Superior temporal gyrus (tissue), 1 donor: ENCODE results near the gene STPG4.
"Not testable (repeated sequence)": the region's sequence is repeated elsewhere in the genome, so short reads cannot be mapped to it uniquely, and the experiment has no call there.

Experiments
- DNase-seq: peaks from one replicate; pipeline ENCODE4 v3.0.0-alpha.2; 2016; ENCODE audit errors: extremely low spot score

The STPG4 gene

DNA sequence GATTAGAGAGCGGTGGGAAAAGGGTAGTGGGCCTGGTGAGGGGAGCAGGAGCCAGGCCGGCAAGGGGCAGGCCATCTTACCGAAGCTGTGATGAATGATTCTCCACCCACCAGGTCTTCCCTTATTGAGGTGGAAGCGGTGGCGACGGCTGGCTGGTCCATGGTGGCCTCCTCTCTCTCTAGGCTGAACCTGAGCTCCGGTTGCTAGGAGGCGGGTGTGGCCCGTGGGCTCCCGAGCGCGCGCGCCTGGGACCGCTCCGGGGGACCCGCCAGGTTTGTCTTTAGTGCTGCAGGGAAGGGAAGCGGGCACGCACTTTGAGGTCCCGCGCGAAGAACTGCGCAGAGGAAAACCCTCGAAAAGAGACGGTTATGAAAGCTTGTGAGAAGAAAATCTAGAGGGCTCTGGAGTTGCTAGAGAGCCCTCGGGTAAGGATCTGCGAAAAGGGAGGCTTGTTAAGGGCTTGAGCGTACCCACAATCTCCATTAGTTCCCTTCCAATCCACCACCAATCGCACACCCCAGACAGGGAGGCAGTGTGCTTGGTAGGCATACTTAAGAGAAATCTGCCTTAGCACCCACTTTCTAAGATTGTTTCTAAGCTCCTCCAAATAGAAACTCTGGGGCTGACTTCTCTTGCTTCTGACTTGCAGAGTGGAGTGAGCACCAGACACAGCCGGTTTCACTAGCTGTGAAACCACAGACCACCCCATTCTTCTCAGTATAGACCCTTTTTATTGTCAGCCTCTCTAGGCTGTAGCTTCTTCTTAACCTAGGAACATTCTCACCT is at the start of gene STPG4:
Gene STPG4 (minus strand): TSS at position 218 of the 786 bp plus-strand sequence. CDS start 57 bp downstream, at position 161.
- no peak for DNase-seq

GRCh38 chr2:47204691-47205090 is 49.6 kb upstream of the STPG4 start:
- DNase-seq: no peak

- DNase-seq: no peak
These were observed 48.9 kb upstream of the STPG4 start for GRCh38 chr2:47203995-47204394.

DNA sequence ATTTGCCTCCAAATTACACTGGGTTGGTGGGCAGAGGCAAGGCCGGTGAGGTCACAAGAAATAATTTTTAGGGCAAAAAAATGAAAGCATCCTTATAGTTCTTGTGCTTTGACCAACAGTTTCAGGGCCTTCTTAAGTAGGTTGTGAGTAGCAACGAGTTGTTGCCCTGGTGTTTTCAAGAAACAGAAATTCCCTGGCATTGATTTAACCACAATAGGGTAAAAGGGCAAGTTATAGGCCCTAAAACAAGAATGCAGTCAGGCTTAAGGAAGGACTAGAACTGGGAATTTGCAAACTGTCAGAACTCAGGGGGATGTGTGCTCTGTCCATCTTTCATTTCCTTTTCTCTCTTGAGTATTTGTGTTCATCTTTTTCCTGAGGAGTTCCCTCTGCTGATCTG is 46.1 kb upstream of the STPG4 start:
- DNase-seq: no peak

GRCh38 chr2:47198985-47199451 is 43.9 kb upstream of the STPG4 start:
- no peak for DNase-seq

DNA sequence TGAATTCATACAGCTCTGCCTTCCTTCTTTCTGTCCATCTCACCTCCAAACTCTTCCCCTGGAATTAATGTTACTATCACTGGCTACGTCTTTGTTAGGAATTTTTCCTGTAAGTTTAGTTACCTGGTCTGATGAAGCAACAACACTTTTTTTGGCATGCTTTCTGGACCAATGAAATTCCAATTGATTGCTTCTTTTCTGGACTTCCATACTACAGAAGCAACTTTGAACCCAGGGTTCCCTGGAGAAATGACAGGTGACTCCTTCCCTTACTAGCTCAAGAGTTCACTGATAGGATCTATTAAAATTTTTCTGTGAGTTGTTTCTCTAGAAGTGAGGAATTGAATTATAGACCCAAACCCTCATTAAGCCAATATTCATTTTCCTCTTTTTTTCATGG is 41.4 kb upstream of the STPG4 start:
- no peak for DNase-seq

DNA sequence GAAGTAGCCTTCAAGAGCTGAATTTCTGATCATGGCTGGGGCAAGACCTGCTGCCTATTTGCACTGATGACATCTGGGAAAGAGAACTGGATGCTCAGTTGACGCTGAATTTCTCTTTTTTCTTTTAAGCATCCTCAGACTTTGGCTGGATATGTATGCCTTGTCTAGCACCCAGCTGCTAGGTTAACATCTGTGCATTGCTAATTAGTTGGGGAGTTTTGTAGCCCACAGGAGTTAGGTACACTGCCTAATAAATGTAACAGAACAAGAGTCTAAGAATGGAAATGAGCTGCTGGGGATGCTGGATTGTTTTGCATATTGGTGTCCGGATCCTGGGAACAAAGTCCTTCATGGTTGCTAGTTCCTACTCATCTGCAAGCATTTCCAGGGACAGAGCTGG is 40.9 kb upstream of the STPG4 start:
- DNase-seq: no peak

DNA sequence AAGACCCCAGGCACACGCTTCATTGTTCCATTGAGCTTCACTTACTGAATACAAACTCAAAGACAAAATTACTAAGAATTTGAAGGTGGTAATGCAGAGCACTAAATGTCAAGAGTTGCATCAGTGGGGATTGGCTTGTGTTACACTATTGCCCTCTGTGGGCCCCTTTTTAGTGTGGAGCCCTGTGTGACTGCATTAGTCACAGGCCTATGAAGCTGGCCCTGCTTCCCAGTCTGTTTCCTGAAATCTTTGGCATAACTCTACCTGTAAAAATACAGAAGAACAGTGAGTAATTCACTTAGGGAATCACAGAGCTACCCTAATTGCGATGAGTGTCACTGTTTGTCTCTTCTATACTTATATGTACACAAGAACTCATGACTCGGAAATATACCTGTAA is 40.0 kb upstream of the STPG4 start:
- DNase-seq: no peak

DNA sequence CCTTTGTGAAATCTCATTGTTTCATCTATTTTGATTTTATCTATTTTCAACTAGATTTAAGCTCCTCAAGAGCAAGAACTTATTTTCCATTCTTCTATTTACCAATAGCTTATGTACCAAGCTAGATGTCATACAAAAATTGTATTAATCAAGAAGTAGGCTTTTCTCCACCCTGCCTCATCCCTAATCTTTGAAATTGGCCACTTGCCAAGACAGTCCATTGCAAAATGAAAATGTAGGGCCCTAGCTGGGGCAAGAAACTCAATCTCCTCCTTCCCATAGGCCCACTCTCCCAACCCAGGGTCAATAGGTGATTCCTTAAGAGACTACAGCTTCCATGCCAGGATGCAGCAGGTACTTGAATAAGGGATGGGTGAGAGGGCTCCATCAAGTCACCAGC is 39.3 kb upstream of the STPG4 start:
- DNase-seq: no peak

GRCh38 chr2:47193607-47194006 is 38.5 kb upstream of the STPG4 start:
- no peak for DNase-seq

DNA sequence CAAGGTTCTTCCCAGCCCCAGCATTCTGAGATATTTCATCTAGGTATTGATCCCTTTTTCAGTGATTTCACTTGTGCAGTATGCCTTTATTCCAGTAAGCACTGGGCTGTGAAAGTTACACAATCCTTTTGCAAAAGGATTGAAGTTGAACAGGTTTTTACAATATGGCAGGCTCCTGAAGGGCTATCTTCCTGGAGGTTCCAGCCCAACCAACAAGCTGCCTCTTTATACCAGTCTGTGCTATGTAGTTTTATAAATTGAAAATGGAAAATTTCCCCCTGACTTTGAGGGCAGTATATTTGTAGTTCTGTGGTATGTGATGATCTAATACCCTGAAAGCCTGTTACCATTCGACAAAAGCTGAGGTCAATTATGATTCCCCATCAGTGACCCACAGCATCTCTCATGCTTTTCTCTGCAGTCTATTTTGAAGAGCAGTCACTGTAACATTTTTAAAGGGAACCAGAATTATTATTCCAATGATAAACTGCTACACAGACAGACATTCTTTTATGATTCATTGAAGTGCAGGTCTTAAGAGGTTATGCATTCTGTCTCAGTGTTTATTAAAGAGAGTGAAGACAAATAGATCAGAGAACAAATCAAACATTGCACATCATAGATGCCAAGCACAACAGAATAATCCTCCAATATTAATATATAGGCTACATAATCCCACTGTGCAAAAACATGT is 35.2 kb upstream of the STPG4 start:
- DNase-seq: no peak

GRCh38 chr2:47189635-47190034 is 34.5 kb upstream of the STPG4 start:
- DNase-seq: no peak

- DNase-seq: no peak
These were observed 32.0 kb upstream of the STPG4 start for GRCh38 chr2:47187069-47187468.

DNA sequence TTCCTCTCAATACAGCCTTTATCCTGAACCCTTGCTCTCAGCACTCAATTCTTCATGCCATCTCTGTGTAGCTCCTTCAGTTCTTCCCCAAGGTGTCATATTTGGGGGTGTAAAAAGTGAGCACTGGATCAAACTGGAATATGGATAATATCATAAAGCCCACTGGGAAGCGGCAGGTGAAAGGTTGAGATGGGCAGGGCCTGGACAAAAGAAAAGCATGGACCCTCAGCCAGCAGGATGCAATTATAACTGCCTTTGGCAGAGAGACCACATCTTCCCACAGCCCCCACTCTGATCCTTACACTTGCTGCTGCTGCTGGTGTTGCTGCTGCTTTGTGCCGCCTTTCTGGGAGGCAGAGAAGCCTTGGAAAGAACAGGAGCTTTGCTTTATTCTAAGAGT is 31.2 kb upstream of the STPG4 start:
- DNase-seq: no peak

GRCh38 chr2:47185098-47185497 is 30.0 kb upstream of the STPG4 start:
- not testable (repeated sequence) for DNase-seq

DNA sequence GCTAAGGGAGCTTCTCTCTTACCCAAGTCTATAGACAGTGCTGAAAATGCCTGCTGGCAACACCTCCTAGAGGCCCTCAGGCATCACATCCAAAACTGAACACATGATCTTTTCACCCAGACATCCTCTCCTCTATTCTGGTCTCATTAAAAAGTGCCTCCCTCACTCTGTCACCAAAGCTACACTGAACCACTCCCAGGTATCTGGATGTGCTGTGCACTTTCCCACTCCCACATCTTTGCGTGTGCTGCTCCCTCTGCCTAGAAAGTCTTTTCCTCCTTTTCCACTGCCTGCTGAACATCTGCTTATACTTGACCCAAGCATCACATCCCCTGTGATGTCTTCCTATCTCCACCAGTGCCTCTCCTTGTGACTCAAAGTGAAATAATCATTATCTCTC is 26.1 kb upstream of the STPG4 start:
- DNase-seq: no peak

- DNase-seq: no peak
These were observed 25.4 kb upstream of the STPG4 start for GRCh38 chr2:47180531-47180930.

- no peak for DNase-seq
These were observed 24.3 kb upstream of the STPG4 start for GRCh38 chr2:47179388-47179787.

GRCh38 chr2:47178341-47178740 is 23.2 kb upstream of the STPG4 start:
- no peak for DNase-seq

DNA sequence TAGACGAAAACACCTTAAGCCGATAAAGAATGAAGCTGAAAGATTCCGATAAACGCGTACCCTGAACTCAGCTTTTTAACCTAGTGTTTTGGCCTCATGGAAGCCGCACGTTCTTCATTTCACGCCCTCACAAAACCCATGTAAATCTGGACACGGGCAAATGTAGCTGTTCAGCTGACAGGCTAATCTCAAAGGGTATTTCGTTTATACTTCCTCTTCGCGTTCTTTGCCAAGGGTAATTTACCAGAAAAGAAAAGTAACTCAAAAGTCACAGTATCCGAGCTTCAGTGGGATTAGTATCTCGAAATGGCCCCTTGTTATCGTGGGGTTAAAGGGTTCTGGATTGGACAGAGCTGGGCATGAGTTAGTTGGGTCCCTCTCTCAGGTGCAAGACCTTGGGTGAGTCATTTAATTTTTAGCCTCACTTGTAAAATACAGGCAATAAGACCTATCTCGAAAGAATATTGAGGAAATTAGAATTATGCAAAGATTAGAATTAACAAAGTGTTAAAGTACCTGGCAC is 22.0 kb upstream of the STPG4 start:
- peak; percentile 22 for DNase-seq

DNA sequence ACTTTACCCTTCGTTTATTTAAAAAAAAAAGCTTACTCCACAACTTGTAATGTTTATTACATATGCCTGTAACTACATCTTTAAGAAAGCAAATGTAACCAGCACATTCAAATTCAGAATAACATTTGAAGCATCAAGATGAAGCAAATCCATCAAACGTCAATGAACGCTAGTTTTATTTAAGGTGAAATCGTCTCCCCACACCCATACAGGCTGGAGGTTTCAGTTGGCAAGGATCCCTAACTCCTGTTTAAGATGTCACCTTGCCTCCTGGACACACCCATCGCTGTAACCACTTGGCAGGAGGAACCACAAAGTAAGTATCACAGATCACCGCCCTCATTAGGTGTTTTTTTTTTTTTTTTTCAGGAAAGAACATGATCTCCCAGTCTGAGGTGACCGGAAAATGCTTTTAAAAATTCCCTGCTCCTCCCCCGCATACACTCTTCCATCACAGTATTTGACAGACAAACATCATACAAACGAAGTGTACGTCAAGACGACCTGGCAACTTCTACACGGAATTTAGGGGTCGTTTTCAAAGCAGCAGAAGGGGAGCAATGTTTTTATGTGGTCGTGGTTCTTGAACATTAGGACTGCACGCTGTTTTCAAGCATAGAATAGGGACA is 19.7 kb upstream of the STPG4 start:
- DNase-seq: peak; percentile 69

DNA sequence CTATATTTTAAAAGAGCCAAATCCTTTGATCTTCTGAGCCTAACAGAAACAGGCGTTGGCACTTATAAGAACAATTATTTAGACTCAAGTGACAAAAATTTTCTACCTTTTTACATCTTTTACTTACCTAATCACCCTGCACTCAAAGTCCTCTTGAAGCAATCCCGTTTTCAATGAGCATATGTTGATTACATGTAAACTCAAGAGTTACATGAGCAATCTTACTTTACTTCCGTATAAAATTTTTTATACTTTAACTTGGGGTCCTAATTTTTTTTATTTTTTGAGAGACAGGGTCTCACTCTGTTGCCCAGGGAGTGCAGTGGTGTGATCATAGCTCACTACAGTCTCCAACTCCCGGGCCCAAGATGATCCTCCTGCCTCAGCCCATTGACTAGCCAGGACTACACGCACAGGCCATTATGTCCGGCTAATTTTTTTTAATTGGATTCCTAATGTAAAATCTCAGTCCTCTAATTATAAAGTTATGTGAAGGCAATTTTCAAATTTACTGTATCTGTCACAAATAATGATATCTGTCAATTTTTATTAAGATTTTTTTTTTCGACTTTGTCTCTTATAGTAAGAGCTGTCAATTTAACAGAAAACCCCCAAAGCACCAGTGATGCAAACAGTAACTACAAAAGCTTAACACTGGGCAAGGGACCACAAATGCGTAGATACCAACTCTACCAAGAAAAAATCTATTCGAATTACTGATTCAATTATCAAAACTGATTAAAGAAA is 19.1 kb upstream of the STPG4 start:
- no peak for DNase-seq
